ENCODE measurements around the gene TMEM54.

TMEM54 gene, protein sequence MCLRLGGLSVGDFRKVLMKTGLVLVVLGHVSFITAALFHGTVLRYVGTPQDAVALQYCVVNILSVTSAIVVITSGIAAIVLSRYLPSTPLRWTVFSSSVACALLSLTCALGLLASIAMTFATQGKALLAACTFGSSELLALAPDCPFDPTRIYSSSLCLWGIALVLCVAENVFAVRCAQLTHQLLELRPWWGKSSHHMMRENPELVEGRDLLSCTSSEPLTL

DNA sequence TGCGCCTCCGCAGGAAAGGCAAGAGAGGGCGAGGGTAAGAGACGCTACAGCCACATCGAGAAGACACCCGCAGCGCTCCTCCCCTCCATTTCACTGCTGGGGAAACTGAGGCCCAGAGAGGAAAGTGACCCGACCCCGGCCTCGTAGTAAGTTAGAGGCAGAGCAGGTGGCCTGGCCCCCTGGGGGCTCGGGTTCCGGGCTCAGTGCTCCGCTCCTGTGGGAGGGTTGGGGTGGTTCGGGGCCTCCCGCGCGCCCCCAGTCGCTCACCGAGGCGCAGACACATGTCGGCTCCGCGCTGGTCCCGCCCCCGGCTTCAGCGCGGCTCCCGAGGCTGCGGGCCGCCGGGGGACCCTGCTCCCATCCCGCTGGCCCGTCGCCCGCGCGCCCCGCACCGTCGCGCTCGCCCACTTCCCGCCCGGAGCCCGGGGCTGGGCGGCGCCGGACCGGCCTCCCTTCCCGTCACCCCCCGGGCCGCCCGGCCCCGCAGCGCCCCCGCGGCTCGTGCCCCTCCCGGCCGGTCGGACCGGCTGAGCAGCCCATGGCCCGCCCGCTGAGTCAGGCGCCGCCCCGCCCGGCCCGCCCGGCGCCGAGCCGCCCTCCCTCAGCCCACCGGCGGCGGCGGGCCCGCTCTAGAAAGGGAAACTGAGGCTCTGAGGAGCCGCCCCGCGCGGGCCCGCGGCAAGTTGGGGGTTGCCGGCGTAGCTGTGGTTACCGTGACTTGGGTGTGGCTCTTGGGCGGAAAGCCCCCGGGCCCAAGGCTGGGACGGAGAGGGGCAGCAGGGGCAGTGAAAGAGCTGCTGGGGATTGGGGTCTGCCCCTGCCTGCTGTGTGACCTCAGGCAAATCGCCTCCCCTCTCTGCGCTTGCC is at the start of gene TMEM54:
TMEM54 (minus strand) TSS at position 434 of the 867 bp plus-strand sequence; CDS start at position 283, 151 bp downstream.
- no peak for DNase-seq

- no peak for DNase-seq
Observed at GRCh38 chr1:32949519-32949918, 48.3 kb upstream of the TMEM54 start.

- DNase-seq = no peak
Observed at GRCh38 chr1:32948905-32949304, 47.7 kb upstream of the TMEM54 start.

GRCh38 chr1:32948390-32948722 is 47.2 kb upstream of the TMEM54 start:
- no peak for DNase-seq

GRCh38 chr1:32947669-32948389 is 46.6 kb upstream of the TMEM54 start:
- DNase-seq = no peak

DNA sequence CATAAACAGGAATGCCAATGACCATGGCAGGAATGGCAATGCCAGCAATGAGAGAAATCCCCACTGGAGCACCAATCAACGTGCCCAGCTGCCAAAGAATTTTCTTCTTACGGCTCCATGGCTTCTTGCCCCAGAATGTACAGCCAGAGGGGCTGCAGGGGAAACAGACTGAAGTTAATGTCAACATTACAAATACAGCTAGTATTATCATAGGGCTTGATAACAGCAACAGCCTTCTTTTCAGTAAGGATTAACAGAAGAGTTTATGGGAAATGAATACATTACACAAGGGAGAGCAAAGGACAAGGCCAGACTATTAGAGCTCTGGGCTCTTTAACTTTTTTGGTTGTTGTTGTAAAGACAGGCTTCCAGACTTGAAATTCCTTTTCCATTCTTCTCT is 45.2 kb upstream of the TMEM54 start:
- no peak for DNase-seq

- no peak for DNase-seq
Observed at GRCh38 chr1:32944180-32944579, 43.0 kb upstream of the TMEM54 start.

GRCh38 chr1:32939655-32940371 is 38.6 kb upstream of the TMEM54 start:
- peak in 1 of 2 donors; percentile 41 for DNase-seq

DNA sequence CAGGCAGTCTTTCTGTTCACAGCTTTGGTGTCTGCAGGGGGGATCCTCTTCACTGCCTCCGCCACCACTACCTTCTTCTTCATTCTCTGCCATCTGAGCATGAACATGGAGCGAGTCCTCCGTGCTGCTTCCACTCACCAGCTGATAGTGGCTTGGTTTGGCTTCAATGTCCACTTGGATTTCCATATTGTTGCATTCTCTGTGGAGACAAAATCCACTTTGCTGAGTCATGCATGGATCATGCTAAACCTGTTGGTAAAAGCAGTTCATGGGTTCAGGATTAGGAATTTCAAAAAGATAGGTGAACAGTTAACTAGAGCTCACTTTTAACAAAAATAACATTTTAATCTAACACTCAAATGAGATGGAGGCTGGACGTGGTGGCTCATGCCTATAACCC is 35.9 kb upstream of the TMEM54 start:
- DNase-seq = no peak

DNA sequence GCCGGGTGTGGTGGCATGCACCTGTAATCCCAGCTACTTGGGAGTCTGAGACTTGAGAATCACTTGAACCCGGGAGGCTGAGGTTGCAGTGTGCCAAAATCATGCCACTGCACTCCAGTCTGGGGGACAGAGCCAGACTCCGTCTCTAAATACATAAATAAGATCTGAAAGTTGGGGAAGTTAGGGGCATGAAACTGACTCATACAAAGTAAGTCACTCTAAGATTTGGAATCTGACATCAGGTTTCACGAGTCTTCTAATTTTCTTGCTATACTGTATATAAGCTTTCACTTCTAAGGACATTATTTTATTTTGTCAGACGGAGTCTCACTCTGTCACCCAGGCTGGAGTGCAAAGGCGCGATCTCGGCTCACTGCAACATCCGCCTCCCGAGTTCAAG is 33.3 kb upstream of the TMEM54 start:
- DNase-seq = no peak

DNA sequence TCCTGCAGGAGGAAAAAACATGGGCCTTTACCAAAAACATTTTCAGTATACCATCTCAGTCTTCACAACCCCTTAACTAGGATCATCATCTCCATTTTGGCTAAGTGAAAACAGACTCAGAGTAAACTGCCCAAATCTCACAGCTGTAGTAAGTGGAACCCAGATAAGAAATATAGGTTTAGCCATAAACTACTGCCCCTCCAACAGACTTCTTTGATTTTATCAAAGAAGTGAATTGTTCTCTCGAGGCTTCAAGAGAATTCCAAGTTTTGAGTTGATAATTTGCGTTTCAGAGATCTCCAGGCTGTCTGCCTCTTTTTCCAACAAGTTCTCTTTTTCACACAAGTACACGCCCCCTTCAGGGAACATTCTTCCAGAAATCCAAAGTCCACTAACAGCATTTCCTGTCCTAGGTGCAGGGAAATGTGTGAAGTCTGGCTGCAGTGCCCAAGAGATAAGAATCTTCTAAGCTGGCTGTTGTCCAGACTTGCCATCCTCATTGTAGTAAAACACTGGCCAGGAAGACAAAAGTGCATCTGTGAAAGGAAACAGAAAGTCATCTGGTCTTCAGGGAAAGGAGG is 32.6 kb upstream of the TMEM54 start:
- DNase-seq = no peak

DNA sequence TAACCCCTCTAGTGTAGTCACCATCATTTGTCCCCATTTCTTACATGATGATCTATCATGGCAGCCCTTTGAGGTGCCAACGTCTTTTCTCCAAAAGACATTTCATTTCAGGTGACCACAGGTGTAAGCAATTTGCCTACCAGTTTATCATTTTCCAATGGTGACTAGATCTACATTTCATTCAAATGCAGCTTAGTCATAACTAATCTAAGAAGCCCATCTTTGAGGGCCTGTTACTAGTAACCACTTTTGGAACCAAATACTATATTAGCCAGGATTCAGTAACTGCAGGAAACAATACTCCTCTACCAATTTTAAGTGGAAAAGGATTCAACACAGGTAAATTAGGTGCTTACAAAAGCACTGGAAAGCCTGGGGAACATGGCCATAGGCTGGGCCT is 30.6 kb upstream of the TMEM54 start:
- no peak for DNase-seq

DNA sequence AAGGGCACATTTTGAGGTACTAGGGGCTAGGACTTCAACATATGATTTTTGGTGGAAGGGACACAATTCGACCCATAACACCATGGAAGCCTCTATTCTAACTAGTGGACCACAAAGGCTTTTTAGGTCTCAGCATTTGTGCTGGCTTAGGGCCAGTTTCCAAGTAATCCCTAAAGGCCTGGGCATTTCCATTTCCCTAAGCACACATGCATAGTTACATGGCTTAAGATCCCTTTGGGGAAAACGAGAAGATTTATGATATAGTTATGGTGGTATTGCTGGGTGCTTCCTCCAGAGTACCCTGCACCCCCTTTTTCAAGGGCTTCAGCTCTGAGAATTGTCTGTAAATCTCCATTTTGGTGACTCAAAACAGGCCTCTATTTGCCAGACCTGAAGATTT is 28.2 kb upstream of the TMEM54 start:
- DNase-seq = no peak

- no peak for DNase-seq
Observed at GRCh38 chr1:32928715-32929114, 27.5 kb upstream of the TMEM54 start.

DNA sequence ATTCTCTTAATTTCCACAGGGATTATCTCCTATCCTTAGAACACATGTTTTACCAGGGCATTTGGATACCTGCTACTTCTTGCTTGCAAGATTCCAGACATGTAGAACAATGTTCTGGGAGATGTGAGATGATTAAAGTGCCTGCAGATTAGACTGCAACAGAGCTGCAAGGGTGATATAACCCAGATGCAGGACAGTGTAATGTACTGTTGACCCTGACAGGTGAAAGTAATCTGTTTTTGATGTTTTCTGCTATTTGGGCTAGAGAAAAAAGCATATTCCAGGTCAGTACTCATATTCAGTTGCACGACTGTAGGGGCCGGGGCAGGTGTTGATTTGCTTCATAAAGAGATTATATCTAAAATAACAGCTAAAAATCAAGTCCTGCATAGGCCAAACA is 27.1 kb upstream of the TMEM54 start:
- DNase-seq = no peak

- DNase-seq = no peak
Observed at GRCh38 chr1:32927441-32927840, 26.3 kb upstream of the TMEM54 start.

DNA sequence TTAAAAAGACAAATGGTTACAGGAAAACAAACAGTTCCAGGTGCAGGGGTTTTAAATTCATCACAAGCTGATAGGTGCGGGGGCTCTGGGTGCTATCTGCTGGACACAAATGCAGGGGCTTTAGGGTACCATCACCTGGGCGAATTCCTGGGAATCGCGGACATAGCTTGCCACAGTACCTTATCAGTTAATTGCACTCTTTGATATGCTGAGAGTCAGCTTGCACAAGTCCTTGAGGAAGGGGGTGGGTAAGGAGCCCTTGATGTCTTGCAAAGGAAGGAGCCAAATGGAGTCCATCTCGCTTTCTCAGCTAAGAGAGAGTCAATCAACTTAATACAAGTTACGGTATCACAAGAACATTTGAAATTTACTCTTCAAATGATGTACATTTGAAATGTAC is 25.4 kb upstream of the TMEM54 start:
- DNase-seq = no peak

DNA sequence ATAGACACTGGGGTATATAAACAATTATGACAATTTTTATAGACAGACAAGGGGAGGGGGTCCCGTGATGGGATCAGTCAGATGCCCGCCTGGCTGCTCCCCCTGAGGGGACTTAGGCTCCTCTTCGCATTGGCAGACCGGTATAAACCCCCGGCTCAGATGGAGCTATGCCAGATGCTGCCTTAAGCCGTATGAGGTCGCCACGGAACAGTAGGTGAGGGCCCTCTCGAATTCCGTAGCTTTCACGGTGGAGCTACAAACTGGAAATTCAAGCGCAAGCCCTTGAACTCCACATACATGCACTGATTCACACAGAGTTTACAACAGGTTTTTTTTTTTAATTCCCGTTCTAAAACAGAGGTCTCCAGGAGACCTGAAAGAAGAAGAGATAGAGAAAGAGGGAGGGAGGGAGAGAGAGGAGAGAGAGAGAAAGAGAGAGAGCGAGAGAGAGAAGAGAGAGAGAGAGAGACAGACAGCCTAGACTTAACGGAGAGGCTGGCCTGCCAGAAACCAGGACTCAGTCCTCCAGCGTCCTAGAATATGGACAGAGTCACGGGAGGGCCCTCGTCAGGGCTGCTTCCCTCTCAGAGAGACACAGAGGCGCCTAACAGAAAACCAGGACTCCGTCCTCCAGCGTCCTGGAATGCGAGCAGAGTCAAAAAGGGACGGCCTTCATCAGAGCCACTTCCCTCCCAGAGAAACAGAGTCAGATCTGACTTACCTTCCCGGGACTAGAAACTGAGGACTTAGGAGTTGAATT is 24.4 kb upstream of the TMEM54 start:
- no peak for DNase-seq

- no peak for DNase-seq
Observed at GRCh38 chr1:32924881-32925344, 23.7 kb upstream of the TMEM54 start.

DNA sequence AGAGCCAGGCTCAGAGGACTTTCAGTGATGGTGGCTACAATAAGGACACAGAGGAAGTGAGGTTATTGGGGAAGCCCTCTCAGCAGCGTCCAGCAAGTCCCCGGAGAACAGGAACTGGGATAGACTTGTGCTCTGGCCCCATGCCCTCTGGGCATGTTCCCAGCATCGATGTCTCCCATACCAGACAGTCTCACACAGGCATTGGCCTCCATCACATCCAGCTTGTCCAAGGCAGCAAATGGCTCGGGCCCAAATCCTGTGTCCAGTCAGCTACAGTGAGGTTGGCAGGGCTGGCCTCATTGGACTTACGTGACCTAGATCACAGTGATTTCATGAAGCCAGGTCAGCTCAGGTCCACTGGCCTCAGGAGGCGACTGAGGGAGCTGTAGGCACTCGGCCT is 19.6 kb upstream of the TMEM54 start:
- no peak for DNase-seq

GRCh38 chr1:32919811-32920733 is 18.9 kb upstream of the TMEM54 start:
- DNase-seq = no peak

Measured in bone marrow (tissue), 2 donors.